ENCODE data around the gene GARIN1A.
"Not testable (repeated sequence)": the region's sequence is repeated elsewhere in the genome, so short reads cannot be mapped to it uniquely, and the experiment has no call there.

Gene GARIN1A

DNA sequence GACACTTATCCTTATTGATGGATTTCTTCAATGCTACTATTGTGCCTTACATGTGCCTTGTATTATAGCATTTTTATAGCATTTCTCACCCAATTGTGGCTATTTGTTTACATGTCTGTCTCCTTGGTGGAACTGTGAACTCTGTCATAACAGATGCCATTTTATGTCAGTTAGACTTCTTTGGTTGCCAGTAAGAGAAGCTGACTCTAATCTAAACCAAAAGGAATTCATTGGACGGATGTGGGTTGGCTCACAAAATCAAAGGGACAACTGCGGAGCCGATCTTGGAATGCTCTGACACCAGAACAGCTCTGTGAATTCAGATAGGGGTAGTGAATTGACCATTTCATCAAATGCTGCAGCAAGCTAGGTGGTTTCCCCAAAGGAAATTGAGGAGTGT, 15.0 kb downstream of the GARIN1A start:
- DNase-seq: no peak

DNA sequence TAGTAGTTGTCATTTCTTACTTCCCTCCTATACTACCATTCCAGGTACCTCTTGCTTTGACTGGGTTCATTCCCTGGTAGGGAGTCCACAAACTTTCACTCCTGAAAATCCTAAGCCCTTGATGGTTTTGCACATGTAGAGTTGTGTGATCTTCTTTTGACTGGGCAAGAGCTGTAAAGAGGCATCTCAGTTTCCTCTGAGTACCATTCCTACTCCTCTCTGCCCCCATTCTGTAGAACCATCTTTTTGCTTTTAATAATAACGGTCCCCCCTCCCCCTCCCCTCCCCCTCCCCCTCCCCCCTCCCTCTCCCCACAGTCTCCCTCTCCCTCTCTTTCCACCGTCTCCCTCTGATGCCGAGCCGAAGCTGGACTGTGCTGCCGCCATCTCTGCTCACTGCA, 16.4 kb downstream of the GARIN1A start:
- no peak for DNase-seq

DNA sequence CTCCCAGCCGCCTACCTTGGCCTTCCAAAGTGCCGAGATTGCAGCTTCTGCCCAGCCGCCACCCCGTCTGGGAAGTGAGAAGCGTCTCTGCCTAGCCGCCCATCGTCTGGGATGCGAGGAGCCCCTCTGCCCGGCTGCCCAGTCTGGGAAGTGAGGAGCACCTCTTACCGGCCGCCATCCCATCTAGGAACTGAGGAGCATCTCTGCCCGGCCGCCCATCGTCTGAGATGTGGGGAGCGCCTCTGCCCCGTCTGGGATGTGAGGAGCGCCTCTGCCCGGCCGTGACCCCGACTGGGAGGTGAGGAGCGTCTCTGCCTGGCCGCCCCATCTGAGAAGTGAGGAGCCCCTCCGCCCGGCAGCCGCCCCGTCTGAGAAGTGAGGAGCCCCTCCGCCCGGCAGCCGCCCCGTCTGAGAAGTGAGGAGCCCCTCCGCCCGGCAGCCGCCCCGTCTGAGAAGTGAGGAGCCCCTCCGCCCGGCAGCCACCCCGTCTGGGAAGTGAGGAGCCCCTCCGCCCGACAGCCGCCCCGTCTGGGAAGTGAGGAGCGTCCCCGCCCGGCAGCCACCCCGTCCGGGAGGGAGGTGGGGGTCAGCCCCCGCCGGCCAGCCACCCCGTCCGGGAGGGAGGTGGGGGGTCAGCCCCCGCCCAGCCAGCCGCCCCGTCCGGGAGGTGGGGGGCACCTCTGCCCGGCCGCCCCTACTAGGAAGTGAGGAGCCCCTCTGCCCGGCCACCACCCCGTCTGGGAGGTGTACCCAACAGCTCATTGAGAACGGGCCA, 17.3 kb downstream of the GARIN1A start:
- not testable (repeated sequence) for DNase-seq

- no peak for DNase-seq
These were observed 19.1 kb downstream of the GARIN1A start for GRCh38 chr7:128691227-128691626.

GRCh38 chr7:128692623-128693270, 20.7 kb downstream of the GARIN1A start:
- DNase-seq: no peak

GRCh38 chr7:128693373-128694015, 21.4 kb downstream of the GARIN1A start:
- DNase-seq: no peak

- no peak for DNase-seq
These were observed 22.6 kb downstream of the GARIN1A start for GRCh38 chr7:128694738-128695137.

- DNase-seq: no peak
These were observed 25.3 kb downstream of the GARIN1A start for GRCh38 chr7:128697302-128697905.

- DNase-seq: no peak
These were observed 27.2 kb downstream of the GARIN1A start for GRCh38 chr7:128699196-128699712.

GRCh38 chr7:128699895-128700294, 27.8 kb downstream of the GARIN1A start:
- no peak for DNase-seq

- DNase-seq: no peak
These were observed 29.1 kb downstream of the GARIN1A start for GRCh38 chr7:128701062-128701785.

DNA sequence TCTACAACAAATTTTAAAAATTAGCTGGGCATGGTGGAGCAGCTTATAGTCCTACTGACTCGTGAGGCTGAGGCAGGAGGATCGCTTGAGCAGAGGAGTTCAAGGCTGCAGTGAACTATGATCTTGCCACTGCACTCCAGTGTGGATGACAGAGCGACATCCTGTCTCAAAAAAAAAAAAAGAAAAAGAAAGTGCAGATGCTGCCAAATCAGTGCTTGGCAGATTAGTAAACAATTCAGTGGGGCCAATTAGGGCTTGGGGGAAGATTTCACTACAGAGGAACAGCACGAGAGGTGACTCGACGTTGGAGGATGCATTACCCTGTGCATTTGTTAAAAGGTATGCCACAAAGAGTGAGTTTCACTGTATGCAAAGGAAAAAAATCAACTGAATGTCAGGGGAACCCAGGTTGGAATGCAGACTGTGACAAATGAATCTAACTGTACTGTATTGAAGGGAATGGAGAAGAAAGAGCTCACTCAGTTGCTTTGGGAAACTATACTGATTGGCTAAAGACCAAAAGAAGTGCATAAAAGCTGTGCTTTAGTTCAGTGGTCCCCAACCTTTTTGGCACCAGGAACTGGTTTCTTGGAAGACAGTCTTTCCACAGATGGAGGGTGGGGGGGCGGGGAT, 31.6 kb downstream of the GARIN1A start:
- no peak for DNase-seq

DNA sequence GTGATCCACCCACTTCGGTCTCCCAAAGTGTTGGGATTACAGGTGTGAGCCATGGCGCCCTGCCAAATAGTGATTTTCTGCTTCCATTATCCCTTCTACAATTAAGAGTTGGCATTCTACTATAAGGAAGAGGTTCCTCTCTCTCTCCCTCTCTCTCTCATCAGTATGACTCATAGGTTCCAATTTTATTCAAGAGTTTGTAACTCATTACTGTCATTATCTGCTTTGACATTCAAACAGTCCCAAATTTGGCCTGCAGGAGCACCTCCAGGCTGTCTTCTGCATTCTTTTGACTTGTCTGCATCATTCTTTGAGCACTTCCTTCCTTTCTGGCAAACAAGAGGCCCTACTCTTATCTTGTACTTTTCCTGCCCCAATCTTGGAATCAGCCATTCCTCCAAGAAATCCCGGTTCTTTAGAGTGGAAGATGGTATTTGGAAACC, 33.8 kb downstream of the GARIN1A start:
- no peak for DNase-seq

GRCh38 chr7:128707752-128708151, 35.7 kb downstream of the GARIN1A start:
- no peak for DNase-seq

DNA sequence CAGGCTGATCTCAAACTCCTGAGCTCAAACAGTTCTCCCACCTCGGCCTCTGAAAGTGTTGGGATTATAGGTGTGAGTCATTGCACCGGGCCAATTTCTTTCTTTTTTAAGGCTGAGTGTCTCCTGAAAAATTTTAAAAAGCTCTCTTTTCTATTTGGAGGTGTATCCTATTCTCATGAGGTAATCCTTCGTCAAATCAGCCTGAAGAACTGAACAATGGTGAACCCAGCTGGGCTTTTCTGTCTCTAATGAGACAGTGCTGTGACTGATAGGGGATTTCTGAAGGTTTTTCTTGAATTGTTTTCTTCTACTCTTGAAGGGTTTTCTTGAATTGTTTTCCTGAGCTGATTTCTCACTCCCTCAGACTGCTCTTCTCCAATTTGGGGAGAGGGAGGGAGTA, 36.1 kb downstream of the GARIN1A start:
- DNase-seq: no peak

DNA sequence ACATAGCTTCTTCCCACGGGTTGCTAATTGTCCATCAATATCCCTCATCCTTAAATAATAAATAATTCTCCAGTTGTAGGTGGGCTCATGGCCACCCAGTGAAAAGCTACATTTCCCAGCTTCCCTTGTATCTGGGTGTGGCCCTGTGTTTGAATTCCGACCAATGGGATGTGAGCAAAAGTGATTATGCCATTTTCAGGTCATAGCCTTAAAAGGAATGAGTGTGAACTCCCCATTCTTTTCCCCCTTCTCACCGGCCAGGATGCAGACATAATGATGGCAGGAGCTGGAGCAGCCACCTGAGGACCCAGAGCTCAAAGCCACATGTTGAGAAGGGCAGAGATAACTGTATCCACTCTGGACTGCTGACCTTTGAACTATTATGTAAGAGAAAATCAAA, 36.7 kb downstream of the GARIN1A start:
- no peak for DNase-seq

- DNase-seq: no peak
These were observed 38.4 kb downstream of the GARIN1A start for GRCh38 chr7:128710481-128710880.

DNA sequence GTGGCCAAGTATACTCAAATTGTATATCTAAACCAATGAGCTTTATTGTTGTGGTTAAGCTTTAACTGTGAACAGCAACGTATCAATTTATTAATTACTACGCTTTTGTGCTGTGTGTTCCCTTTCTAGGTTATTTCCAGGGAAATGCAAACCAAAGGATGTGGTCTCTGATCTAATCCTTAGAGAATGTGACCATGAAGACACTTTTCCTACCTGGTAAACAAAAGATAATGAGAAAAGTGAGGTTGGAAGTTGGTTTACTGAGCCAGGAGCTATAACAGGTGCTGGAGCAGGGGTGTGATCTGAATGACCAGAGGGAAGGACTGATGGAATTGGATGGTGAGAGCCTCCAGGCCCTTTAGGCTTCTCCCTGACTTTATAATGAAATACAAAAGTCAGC, 41.7 kb downstream of the GARIN1A start:
- DNase-seq: no peak

DNA sequence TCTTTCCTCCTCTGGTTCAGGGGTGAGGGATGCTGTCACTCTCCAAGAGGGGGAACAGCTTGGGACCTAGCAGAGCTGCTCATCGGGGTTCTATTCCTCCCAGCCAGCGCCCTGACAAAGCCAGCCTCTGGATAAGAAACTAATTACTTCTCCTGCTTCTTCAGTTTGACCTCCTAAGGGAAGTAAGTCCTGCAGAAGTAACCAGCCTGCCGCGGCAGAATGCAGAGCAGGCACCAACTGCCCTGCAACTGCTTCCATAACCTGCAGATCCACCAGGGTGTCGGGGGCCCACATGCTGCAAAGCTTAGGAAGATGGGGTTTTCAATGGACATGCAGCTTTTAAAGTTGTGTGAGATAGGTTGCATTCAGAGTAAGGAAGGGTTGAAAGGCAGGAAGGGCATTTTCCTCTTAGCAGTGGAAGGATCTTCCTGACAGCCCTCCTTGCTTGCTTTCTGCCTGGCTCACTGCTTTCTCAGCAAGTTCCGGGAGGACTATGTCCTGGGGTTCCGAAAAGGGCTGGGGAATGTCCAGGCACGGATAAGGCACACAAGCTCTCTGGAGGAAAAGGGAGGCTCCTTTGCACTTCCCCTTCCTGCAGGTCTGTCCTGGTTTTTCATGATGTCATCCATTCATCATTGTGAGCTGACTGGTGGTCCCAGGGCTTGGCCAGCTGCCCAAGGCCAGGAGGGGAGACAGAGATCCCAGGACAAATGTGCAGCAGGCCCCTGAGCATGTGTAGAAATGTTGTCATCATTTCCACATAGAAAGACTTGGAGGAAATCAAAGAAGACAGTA, 42.8 kb downstream of the GARIN1A start:
- no peak for DNase-seq

GRCh38 chr7:128718967-128719642, 47.0 kb downstream of the GARIN1A start:
- no peak for DNase-seq

DNA sequence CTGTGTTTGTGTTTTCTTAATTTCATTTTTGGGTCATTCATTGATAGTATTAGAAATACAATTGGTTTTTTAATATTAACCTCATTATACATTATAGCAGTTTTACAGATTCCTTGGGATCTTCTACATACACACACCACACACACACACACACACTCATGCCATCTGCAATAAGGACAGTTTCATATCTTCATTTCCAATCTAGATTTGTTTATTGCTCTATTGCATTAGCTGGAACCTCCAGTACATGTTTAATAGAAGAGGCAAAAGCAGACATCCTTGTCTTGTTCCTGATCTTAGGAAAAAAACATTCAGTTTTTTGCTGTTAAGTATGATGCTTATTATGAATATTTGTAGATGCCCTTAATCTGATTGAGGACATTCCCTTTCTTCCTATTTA, 49.3 kb downstream of the GARIN1A start:
- DNase-seq: no peak
